C4-2B (cell line): ENCODE data around the gene ST8SIA4.

Experiments
- H3K27ac ChIP-seq: fragments of 450-650 bp; 2 replicates; pipeline ENCODE4 v1.5.1; 2017
- CTCF ChIP-seq: fragments of 450-650 bp; conservative IDR thresholded peaks from 2 replicates; pipeline ENCODE4 v1.5.1; 2017; ENCODE audit warnings: mild to moderate bottlenecking
- ZFX ChIP-seq: fragments of 450-650 bp; IDR thresholded peaks from 2 replicates; pipeline ENCODE4 v1.6.1; 2017

Gene ST8SIA4

GRCh38 chr5:100896054-100896453, 7.0 kb downstream of the ST8SIA4 start:
- H3K27ac ChIP-seq = no peak overlapping the region
- no peak for TF ChIP-seq ZFX
- TF ChIP-seq CTCF = no peak

- H3K27ac ChIP-seq = no peak overlapping the region
- TF ChIP-seq ZFX = no peak
- TF ChIP-seq CTCF = no peak
These were observed 12.5 kb downstream of the ST8SIA4 start for GRCh38 chr5:100890461-100891008.

GRCh38 chr5:100889896-100890295, 13.2 kb downstream of the ST8SIA4 start:
- no peak overlapping the region for H3K27ac ChIP-seq
- TF ChIP-seq ZFX (no peak), CTCF (no peak)

DNA sequence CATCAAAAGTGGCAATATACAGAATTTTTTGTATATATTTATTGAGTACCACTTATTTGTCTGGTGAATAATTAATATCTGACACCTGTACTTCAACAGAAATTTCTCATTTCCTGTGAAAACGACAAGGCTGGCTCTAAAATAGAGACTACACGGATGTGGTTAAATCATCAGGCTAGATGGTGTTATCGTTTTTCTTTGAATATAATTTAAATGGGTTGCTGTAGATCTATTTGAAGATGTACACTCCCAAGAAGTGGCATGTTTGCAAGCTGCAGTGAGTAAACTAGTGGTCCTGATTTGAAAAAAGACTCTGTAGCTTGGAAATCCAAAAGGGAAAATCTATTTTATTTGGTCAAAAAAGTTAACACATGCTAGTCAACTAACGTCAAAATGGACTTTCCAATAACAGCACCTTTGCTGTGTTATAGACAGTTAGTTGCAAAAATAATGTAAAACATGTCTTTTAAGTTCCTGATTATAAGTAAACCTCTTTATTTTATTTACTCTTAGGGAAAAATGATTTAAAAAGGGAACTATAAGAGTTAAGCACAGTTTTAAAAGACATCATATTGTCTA, 13.8 kb downstream of the ST8SIA4 start:
- no peak for TF ChIP-seq CTCF
- TF ChIP-seq ZFX = no peak
- no peak overlapping the region for H3K27ac ChIP-seq

- no peak for TF ChIP-seq CTCF
- no peak for TF ChIP-seq ZFX
- no peak overlapping the region for H3K27ac ChIP-seq
These were observed 25.8 kb downstream of the ST8SIA4 start for GRCh38 chr5:100877274-100877673.

DNA sequence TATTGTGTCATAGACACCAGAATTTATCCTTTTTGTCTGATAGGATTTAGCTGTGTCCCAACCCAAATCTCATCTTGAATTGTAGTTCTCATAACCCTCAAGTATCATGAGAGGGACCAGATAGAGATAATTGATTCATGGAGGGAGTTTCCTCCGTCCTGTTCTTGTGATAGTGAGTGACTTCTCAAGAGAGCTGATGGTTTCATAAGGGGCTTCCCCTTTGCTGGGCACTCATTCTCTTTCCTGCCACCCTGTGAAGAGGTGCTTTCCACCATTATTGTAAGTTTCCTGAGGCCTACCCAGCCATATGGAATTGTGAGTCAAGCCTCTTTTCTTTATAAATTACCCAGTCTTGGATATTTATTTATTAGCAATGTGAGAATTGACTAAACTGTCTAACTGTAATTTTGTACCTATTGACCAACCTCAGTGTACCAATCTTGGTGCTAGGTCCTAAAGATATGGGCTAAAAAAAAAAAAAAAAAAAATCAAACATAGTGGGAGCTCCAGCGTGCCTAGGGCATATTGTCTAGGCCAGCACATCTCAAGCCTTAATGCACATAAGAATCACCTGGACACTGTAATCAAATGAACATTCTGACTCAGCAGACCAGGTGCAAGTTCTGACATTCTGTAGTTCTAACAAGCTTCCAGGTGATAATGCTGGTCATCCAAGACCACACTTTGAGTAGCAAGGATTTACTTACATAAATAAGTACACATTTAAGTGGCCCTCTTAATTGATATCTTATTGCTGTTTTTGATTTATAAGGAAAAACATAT, 30.5 kb downstream of the ST8SIA4 start:
- TF ChIP-seq CTCF (no peak), ZFX (no peak)
- no peak overlapping the region for H3K27ac ChIP-seq

DNA sequence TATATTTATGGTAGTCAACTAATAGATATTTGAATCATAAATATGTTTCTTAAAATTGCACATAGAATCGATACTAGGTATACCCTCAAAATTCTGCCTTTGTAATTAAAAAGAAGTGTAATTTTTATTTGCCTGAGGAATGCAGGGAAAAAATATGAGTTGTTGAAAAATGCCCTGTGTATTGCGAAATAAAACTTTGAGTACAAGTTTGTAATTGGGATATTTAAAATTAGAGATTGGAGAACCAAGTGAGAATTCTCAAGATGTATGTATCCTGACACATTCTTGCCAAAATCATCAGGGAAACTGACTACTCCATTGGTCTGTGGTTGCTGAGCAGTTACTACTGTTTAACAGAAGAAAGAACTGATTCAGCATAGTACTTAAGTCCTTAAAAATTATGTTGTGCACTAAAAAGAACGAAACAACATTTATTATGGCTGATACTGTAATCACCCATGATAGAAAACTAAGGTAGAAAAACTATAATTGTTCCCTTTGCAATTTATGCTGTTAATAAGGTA, 36.0 kb downstream of the ST8SIA4 start:
- H3K27ac ChIP-seq = no peak overlapping the region
- TF ChIP-seq ZFX = no peak
- TF ChIP-seq CTCF = no peak
